Subcutaneous adipose tissue (tissue), 4 donors: ENCODE measurements around the gene PROSER1. TPM values are rescaled to one million over a fixed set of nuclear protein-coding genes. Genes with fewer than 3 reads are reported as not detected.

Experiments used
- total RNA-seq, 4 donors: library from RNA; depleted of rRNA; stranded (reverse); fragments of >200 nt; gene quantifications; one replicate each; pipeline ENCODE4 v1.1.0, GENCODE V29; 2016
- TF ChIP-seq, protein P1 (sequence below): fragments of 450-650 bp; IDR thresholded peaks from one replicate; pipeline ENCODE4 v1.5.1; 2016; ENCODE audit warnings: low read depth, mild to moderate bottlenecking, control low read depth, antibody characterized with exemption, moderate library complexity

Gene PROSER1
- 10 to 100 TPM; 20.4 to 27.2 (median 23.6) TPM for total RNA-seq

GRCh38 chr13:39037880-39038568 is at the start of gene PROSER1, which contains the start of gene NHLRC3:
TSS of gene PROSER1 (minus strand) at chr13:39038089. CDS start at chr13:39037242, 847 bp downstream.
TSS of gene NHLRC3 (plus strand) at chr13:39038456. CDS start at chr13:39038640, 184 bp downstream.
- TF ChIP-seq, protein P1, sequence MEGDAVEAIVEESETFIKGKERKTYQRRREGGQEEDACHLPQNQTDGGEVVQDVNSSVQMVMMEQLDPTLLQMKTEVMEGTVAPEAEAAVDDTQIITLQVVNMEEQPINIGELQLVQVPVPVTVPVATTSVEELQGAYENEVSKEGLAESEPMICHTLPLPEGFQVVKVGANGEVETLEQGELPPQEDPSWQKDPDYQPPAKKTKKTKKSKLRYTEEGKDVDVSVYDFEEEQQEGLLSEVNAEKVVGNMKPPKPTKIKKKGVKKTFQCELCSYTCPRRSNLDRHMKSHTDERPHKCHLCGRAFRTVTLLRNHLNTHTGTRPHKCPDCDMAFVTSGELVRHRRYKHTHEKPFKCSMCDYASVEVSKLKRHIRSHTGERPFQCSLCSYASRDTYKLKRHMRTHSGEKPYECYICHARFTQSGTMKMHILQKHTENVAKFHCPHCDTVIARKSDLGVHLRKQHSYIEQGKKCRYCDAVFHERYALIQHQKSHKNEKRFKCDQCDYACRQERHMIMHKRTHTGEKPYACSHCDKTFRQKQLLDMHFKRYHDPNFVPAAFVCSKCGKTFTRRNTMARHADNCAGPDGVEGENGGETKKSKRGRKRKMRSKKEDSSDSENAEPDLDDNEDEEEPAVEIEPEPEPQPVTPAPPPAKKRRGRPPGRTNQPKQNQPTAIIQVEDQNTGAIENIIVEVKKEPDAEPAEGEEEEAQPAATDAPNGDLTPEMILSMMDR = no peak

- TF ChIP-seq, protein P1 = no peak
Observed at GRCh38 chr13:39073983-39074382, 36.1 kb upstream of the PROSER1 start.

DNA sequence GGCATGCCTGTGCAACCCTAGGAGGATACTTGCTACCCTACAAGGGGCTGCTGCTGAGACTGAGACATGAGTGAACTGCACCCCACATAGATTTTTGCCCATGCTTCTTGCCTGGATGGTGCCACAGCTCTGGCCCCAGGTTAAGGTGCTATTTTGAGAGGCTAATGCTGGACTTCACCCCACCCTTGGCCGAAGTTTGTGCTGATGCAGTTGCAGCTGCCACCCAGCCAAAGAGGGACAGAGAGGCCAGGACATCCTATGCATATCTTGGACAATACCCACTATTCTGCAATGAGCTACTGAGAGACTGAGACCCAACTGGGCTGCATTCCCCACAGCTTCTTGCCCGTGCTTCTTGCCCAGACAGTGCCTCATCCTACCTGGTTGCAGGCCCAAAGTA is 35.0 kb upstream of the PROSER1 start:
- TF ChIP-seq, protein P1 = no peak

GRCh38 chr13:39062004-39062403 is 24.1 kb upstream of the PROSER1 start:
- TF ChIP-seq, protein P1 = no peak

- TF ChIP-seq, protein P1 = no peak
Observed at GRCh38 chr13:39058040-39058439, 20.2 kb upstream of the PROSER1 start.

GRCh38 chr13:39056018-39056417 is 18.1 kb upstream of the PROSER1 start:
- TF ChIP-seq, protein P1 = no peak

DNA sequence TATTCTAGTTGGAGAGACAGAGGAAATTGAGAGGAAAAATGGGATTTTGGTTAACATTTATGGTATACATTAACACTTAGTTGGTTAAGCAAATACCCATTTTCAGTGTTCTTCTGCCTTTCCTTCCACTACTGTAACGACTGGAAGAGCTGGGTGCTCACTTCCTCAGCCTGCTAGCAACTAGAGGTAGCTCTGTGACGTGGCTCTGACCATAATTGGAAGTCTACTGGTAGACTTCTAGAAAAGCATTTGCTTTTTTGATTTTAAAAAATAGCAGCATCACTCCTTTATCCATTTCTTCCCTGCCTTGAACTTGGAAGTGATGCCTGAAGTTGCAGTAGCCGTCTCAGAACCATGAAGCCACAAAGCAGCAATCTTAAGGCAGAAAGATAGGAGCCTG is 16.2 kb upstream of the PROSER1 start:
- TF ChIP-seq, protein P1 = no peak
